Measurements from ENCODE around the gene CDC25B. TPM values are rescaled to one million over a fixed set of nuclear protein-coding genes. Genes with fewer than 3 reads are reported as not detected.

The CDC25B gene
- total RNA-seq, 3 donors from 2014 or later (not counting 1 experiment from before 2014, with no cell fraction given), result 123 to 147 (median 143) TPM

DNA sequence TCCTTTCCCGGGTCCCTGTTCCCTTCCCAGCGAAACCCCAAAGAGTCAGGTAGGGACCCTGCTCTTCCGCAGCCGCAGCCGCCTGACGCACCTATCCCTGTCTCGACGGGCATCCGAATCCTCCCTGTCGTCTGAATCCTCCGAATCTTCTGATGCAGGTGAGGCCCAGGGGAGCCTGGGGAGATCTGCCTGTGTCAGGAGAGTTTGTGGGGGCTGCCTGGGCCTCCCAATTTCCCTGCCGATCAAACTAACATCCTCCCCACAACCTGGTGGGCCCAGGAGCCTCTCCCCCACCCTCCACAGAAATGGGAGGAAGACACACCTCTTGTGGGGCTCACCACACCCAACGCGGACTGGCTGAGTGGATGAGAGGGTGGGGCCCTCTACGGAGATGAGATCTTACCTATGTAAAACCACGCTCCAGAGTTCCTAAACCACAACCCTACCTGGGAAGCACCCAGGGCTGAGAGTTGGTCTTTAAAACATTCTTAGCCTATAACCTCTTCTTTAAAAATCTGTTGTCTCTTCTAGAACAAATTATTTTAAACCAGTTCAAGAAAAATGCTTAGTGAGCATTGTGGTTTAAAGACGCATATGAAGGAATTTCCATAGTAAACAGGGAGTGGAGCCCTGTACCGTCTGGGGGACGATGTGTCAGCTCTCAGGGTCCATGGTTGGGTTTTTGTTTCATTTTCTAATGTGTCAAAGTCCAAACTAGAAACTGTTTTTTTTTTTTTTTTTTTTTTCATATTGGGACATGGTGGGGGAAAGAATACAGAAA is 1.7 kb downstream of the CDC25B start:
- H3K9me3 Mint-ChIP-seq, result no peaks in the 10 kb centered on the region
- no peaks in the 10 kb centered on the region for H3K9me3 ChIP-seq (ENCODE audit: control insufficient read depth, insufficient read depth, low read length)
- peak overlapping the region; percentile 96 for H3K27ac Mint-ChIP-seq
- intact Hi-C loops (cut with micrococcal nuclease), result loop anchor here (5.0 kb wide), 1 partner anchor 50 kb away; the partner anchor contains the start of gene MAVS
- H3K4me1 ChIP-seq (ENCODE audit: control insufficient read depth, insufficient read depth, low read length), result peaks cover 76% of the 10 kb centered on the region
- peaks cover 4% of the 10 kb centered on the region for H3K36me3 Mint-ChIP-seq
- no peaks in the 10 kb centered on the region for H3K27me3 Mint-ChIP-seq (ENCODE audit: low read depth in 2 of 2)
- DNase-seq, result peak in 1 of 2 donors; percentile 63
- H3K36me3 ChIP-seq (ENCODE audit: control insufficient read depth, insufficient read depth, low read length), result peaks cover 36% of the 10 kb centered on the region
- peak overlapping the region; percentile 87 for H3K4me3 ChIP-seq (ENCODE audit: low read length)
- 50% methylated on average over 19 of the region's 19 CpGs for WGBS (ENCODE audit: insufficient coverage)
- ATAC-seq, result peak in 2 of 3 donors; percentile 16 to 17
- H3K4me1 Mint-ChIP-seq, result peaks cover 28 to 56% of the 10 kb centered on the region in 2 donors
- TF ChIP-seq, protein P1, sequence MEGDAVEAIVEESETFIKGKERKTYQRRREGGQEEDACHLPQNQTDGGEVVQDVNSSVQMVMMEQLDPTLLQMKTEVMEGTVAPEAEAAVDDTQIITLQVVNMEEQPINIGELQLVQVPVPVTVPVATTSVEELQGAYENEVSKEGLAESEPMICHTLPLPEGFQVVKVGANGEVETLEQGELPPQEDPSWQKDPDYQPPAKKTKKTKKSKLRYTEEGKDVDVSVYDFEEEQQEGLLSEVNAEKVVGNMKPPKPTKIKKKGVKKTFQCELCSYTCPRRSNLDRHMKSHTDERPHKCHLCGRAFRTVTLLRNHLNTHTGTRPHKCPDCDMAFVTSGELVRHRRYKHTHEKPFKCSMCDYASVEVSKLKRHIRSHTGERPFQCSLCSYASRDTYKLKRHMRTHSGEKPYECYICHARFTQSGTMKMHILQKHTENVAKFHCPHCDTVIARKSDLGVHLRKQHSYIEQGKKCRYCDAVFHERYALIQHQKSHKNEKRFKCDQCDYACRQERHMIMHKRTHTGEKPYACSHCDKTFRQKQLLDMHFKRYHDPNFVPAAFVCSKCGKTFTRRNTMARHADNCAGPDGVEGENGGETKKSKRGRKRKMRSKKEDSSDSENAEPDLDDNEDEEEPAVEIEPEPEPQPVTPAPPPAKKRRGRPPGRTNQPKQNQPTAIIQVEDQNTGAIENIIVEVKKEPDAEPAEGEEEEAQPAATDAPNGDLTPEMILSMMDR (IDR thresholded peaks at IDR 0.05), result no peak
- H3K4me3 Mint-ChIP-seq, result peak overlapping the region; percentile 97
- no peaks in the 10 kb centered on the region for H3K27me3 ChIP-seq (ENCODE audit: control insufficient read depth, insufficient read depth, low read length)
- H3K27ac ChIP-seq (ENCODE audit: low read length), result peak overlapping the region; percentile 64

GRCh38 chr20:3798373-3798768 is 2.3 kb downstream of the CDC25B start:
- TF ChIP-seq, protein P1 (IDR thresholded peaks at IDR 0.05), result no peak
- ATAC-seq (no peak), DNase-seq (no peak)
- Histone ChIP-seq H3K27ac (ENCODE audit: low read length) (peak overlapping the region; percentile 64), H3K9me3 (ENCODE audit: control insufficient read depth, insufficient read depth, low read length) (no peaks in the 10 kb centered on the region), H3K4me3 (ENCODE audit: low read length) (no peak overlapping the region), H3K27me3 (ENCODE audit: control insufficient read depth, insufficient read depth, low read length) (no peaks in the 10 kb centered on the region), H3K36me3 (ENCODE audit: control insufficient read depth, insufficient read depth, low read length) (peaks cover 42% of the 10 kb centered on the region), H3K4me1 (ENCODE audit: control insufficient read depth, insufficient read depth, low read length) (peaks cover 82% of the 10 kb centered on the region)
- intact Hi-C loops (cut with micrococcal nuclease), result loop anchor here (5.0 kb wide), 1 partner anchor 49 kb away; the partner anchor contains the start of gene MAVS
- Mint-ChIP-seq H3K36me3 (peaks cover 9% of the 10 kb centered on the region), H3K27me3 (ENCODE audit: low read depth in 2 of 2) (no peaks in the 10 kb centered on the region), H3K9me3 (no peaks in the 10 kb centered on the region), H3K4me1 (peaks cover 30 to 60% of the 10 kb centered on the region in 2 donors), H3K27ac (peak overlapping the region; percentile 96), H3K4me3 (peak overlapping the region; percentile 97)
- WGBS (ENCODE audit: insufficient coverage), result 79% methylated on average over 5 of the region's 5 CpGs

DNA sequence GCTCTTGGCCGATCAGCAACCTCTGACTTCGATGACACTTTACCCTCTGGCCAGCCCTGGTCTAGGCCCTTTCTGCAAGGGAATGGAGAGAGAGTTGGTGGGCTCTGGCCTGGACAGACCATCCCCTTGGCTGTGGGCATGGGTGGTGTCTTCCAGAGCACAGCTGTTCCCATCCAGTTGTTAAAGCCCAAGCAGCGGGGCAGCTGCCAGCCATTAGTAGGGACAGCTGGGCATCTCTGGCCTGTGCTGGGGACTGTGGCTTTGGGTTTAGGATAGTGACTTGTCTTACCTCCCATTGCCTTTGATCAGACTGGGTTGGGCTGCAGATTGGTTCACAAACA is 2.8 kb downstream of the CDC25B start:
- Mint-ChIP-seq H3K9me3 (no peaks in the 10 kb centered on the region), H3K27ac (peak overlapping the region; percentile 96), H3K4me1 (peaks cover 30 to 65% of the 10 kb centered on the region in 2 donors), H3K4me3 (peak overlapping the region; percentile 97), H3K27me3 (ENCODE audit: low read depth in 2 of 2) (no peaks in the 10 kb centered on the region), H3K36me3 (peaks cover 14% of the 10 kb centered on the region)
- Histone ChIP-seq H3K36me3 (ENCODE audit: control insufficient read depth, insufficient read depth, low read length) (peaks cover 47% of the 10 kb centered on the region), H3K27me3 (ENCODE audit: control insufficient read depth, insufficient read depth, low read length) (no peaks in the 10 kb centered on the region), H3K27ac (ENCODE audit: low read length) (peak overlapping the region; percentile 64), H3K9me3 (ENCODE audit: control insufficient read depth, insufficient read depth, low read length) (no peaks in the 10 kb centered on the region), H3K4me1 (ENCODE audit: control insufficient read depth, insufficient read depth, low read length) (peaks cover 87% of the 10 kb centered on the region), H3K4me3 (ENCODE audit: low read length) (no peak overlapping the region)
- ATAC-seq (no peak), DNase-seq (no peak)
- TF ChIP-seq, protein P1 (IDR thresholded peaks at IDR 0.05), result no peak
- WGBS (ENCODE audit: insufficient coverage), result 78% methylated on average over 3 of the region's 3 CpGs
- intact Hi-C loops (cut with micrococcal nuclease), result loop anchor here (5.0 kb wide), 1 partner anchor 48 kb away; the partner anchor contains the start of gene MAVS
